GM12878 (cell line): ENCODE results near the gene MAN1B1. TPM values are rescaled to one million over a fixed set of nuclear protein-coding genes. Genes with fewer than 3 reads are reported as not detected.

Experiments
- ATAC-seq: fragments of 200-7000 bp; cut with Tn5 transposase; 3 replicates; pipeline ENCODE4 v1.9.1; 2020; ENCODE audit warnings: mild to moderate bottlenecking, moderate library complexity
- BruUV-seq: library from RNA; stranded (reverse); fragments of 400-500 nt; replicated peaks from 2 replicates; lab custom pipeline; 2021; lab: Mats Ljungman, UMichigan
- CTCF ChIA-PET: fragments of 300-600 bp; sonication (Branson Sonifier 250); formaldehyde crosslinking; extraction: SDS; loops from one replicate; lab custom pipeline; 2021; ENCODE audit warnings: inconsistent platforms; lab: Yijun Ruan, JAX
- POLR2A ChIA-PET: fragments of 350-600 bp; formaldehyde crosslinking; extraction: SDS; loops from one replicate; lab custom pipeline; 2021; ENCODE audit warnings: inconsistent platforms; lab: Charles Lee
- RAD21 ChIA-PET: fragments of 300-600 bp; sonication (Branson Sonifier 250); formaldehyde crosslinking; loops from one replicate; lab custom pipeline; 2023; ENCODE audit warnings: antibody characterized with exemption; ENCODE audit not compliant: unreplicated experiment; lab: Charles Lee
- SMC1A ChIA-PET: fragments of 300-600 bp; sonication (Branson Sonifier 250); formaldehyde crosslinking; loops from one replicate; lab custom pipeline; 2023; ENCODE audit not compliant: unreplicated experiment, uncharacterized antibody; lab: Charles Lee
- DNase-seq: peaks from one replicate; pipeline ENCODE4 v3.0.0-alpha.2; 2011; ENCODE audit warnings: low read depth, low spot score
- FAIRE-seq: peaks from 3 replicates; lab custom pipeline; 2011; peaks lifted over from hg19 to GRCh38; lab: Jason Lieb, UNC
- H2AFZ ChIP-seq: 2 replicates; pipeline ENCODE4 v1.6.0; 2011; ENCODE audit warnings: low read depth, low read length, control low read depth; ENCODE audit not compliant: control insufficient read depth
- H3K27ac ChIP-seq: 2 replicates; pipeline ENCODE4 v1.5.1; 2011; ENCODE audit warnings: control low read depth; ENCODE audit not compliant: control insufficient read depth, insufficient read depth
- H3K27me3 ChIP-seq, 2 experiments: replicated peaks in 1 of 2; 2 replicates each; pipeline versions ENCODE4 v1.6.0 to v1.6.1; 2011; ENCODE audit warnings: low read length in 1 of 2; ENCODE audit not compliant: control insufficient read depth in 2 of 2, insufficient read depth in 2 of 2
- H3K36me3 ChIP-seq, 2 experiments: 2 replicates each; pipeline ENCODE4 v1.5.1; 2011; ENCODE audit warnings: low read length in 1 of 2; ENCODE audit not compliant: control insufficient read depth in 2 of 2, insufficient read depth in 2 of 2
- H3K4me1 ChIP-seq: 2 replicates; pipeline ENCODE4 v1.6.1; 2011; ENCODE audit warnings: mild to moderate bottlenecking, low read length, moderate library complexity, mixed read lengths; ENCODE audit not compliant: control insufficient read depth, insufficient read depth
- H3K4me2 ChIP-seq: 2 replicates; pipeline ENCODE4 v1.6.0; 2011; ENCODE audit warnings: control low read depth; ENCODE audit not compliant: control insufficient read depth, insufficient read depth
- H3K4me3 ChIP-seq: fragments of 200-600 bp; sonication (generic); 2 replicates; pipeline ENCODE4 v1.5.1; 2016
- H3K79me2 ChIP-seq: 2 replicates; pipeline ENCODE4 v1.6.0; 2011; ENCODE audit warnings: low read length; ENCODE audit not compliant: control insufficient read depth, insufficient read depth
- H3K9ac ChIP-seq: 2 replicates; pipeline ENCODE4 v1.8.0; 2011; ENCODE audit warnings: low read length, control low read depth, mixed read lengths; ENCODE audit not compliant: control insufficient read depth, insufficient read depth
- H3K9me3 ChIP-seq: replicated peaks from 3 replicates; pipeline ENCODE4 v1.5.1; 2011; ENCODE audit warnings: mild to moderate bottlenecking, low read length; ENCODE audit not compliant: control insufficient read depth, insufficient read depth
- H4K20me1 ChIP-seq: 2 replicates; pipeline ENCODE4 v1.6.0; 2011; ENCODE audit not compliant: control insufficient read depth, insufficient read depth
- ATF3 ChIP-seq: IDR thresholded peaks from 2 replicates; pipeline ENCODE4 v1.6.1; 2011; ENCODE audit warnings: low read depth, mild to moderate bottlenecking, low read length, moderate library complexity, borderline replicate concordance; ENCODE audit errors: extremely low read depth
- BMI1 ChIP-seq: fragments of 450-650 bp; IDR thresholded peaks from 2 replicates; pipeline ENCODE4 v1.6.1; 2016; ENCODE audit warnings: mild to moderate bottlenecking, moderate library complexity, borderline replicate concordance
- CBX3 ChIP-seq: fragments of 200-600 bp; sonication (generic); IDR thresholded peaks from 2 replicates; pipeline ENCODE4 v1.6.1; 2016; ENCODE audit warnings: low read depth, borderline replicate concordance
- CREB1 ChIP-seq: IDR thresholded peaks from 2 replicates; pipeline ENCODE4 v1.6.1; 2012; ENCODE audit warnings: low read depth, mild to moderate bottlenecking, inconsistent platforms
- EZH2 ChIP-seq: IDR thresholded peaks from 2 replicates; pipeline ENCODE4 v1.6.1; 2012; ENCODE audit warnings: low read depth, mild to moderate bottlenecking, control low read depth, inconsistent platforms, low read length, borderline replicate concordance; ENCODE audit not compliant: control insufficient read depth
- IRF5 ChIP-seq: fragments of 450-650 bp; IDR thresholded peaks from 2 replicates; pipeline ENCODE4 v1.6.1; 2017; ENCODE audit warnings: borderline replicate concordance
- MTA3 ChIP-seq: IDR thresholded peaks from 2 replicates; pipeline ENCODE4 v1.6.1; 2012; ENCODE audit warnings: low read length, inconsistent platforms, borderline replicate concordance
- NBN ChIP-seq: fragments of 450-650 bp; IDR thresholded peaks from 2 replicates; pipeline ENCODE4 v1.6.1; 2016
- NFYB ChIP-seq: IDR thresholded peaks from 2 replicates; pipeline ENCODE4 v1.6.1; 2011; ENCODE audit warnings: low read depth, mild to moderate bottlenecking, low read length, improper control_type of control experiment, moderate library complexity; ENCODE audit not compliant: insufficient read depth
- POLR2AphosphoS5 ChIP-seq: IDR thresholded peaks from 2 replicates; pipeline ENCODE4 v1.6.1; 2011; ENCODE audit warnings: mild to moderate bottlenecking, low read length, inconsistent platforms
- RAD21 ChIP-seq: IDR thresholded peaks from 2 replicates; pipeline ENCODE4 v1.6.1; 2011; ENCODE audit warnings: mild to moderate bottlenecking, low read depth, low read length, moderate library complexity; ENCODE audit not compliant: insufficient read depth
- SMAD5 ChIP-seq: IDR thresholded peaks from 2 replicates; pipeline ENCODE4 v1.6.1; 2016; ENCODE audit warnings: antibody characterized with exemption, low read depth
- SREBF1 ChIP-seq: IDR thresholded peaks from 2 replicates; pipeline ENCODE4 v1.6.1; 2012; ENCODE audit warnings: mild to moderate bottlenecking, low read length
- ZNF217 ChIP-seq: fragments of 450-650 bp; IDR thresholded peaks from 2 replicates; pipeline ENCODE4 v1.6.1; 2017; ENCODE audit warnings: antibody characterized with exemption, mild to moderate bottlenecking
- WGBS: methylation state at CpG from one replicate; pipeline ENCODE4 v1.1.6; 2016; ENCODE audit warnings: low lambda C conversion rate; ENCODE audit not compliant: insufficient replicate concordance, insufficient coverage; ENCODE audit errors: missing lambda C conversion rate; 5-methylcytosine and 5-hydroxymethylcytosine counted together
- in situ Hi-C: fragments of 300-500 bp; cut with MboI; formaldehyde crosslinking; loops from 9 replicates; pipeline ENCODE4 v1.14.3; 2018; ENCODE audit warnings: mixed read lengths
- intact Hi-C: fragments of 100-400 bp; cut with micrococcal nuclease; formaldehyde crosslinking; loops from one replicate; pipeline ENCODE4 v1.14.2; 2022; ENCODE audit not compliant: unreplicated experiment
- polyA plus RNA-seq, 11 experiments: library from polyadenylated mRNA; depleted of rRNA in 4 of 11; unstranded in 6 of 11; stranded (reverse) in 5 of 11; fragments of >200 nt; fragmentation: Nextera tagmentation in 4 of 11; fragmentation: Illumina TruSeq in 1 of 11; extraction: Ambion mirVana in 4 of 11; extraction: Trizol in 1 of 11; gene quantifications; 1 replicate in 1 of 11; 2 replicates in 10 of 11; pipeline versions ENCODE4 v1.2.1 to v1.2.3, GENCODE V29; 2011 to 2016; ENCODE audit warnings: inconsistent platforms in 2 of 11, missing spikeins in 2 of 11, low read depth in 1 of 11
- total RNA-seq, 4 experiments: library from RNA; depleted of rRNA in 3 of 4; stranded (reverse); fragments of >200 nt in 3 of 4; fragmentation: Illumina TruSeq in 1 of 4; extraction: Trizol in 1 of 4; gene quantifications; 2 replicates each; pipeline versions ENCODE4 v1.2.1 to v1.2.3, GENCODE V29; 2013 to 2021
- TF ChIP-seq, protein P1 (sequence below): fragments of 450-650 bp; IDR thresholded peaks from 2 replicates; pipeline ENCODE4 v1.6.1; 2017; ENCODE audit warnings: mild to moderate bottlenecking
- TF ChIP-seq, protein P2 (sequence below): IDR thresholded peaks from 2 replicates; pipeline ENCODE4 v1.6.1; 2012; ENCODE audit warnings: low read depth, low read length, improper control_type of control experiment

Gene MAN1B1
- total and polyA plus RNA-seq, 10 of the 15 experiments (the other 5 are each of a cell fraction or from before 2014, with no cell fraction given), result 0.71 to 34.1 (median 22.7) TPM

GRCh38 chr9:137039611-137040366, 47.0 kb upstream of the MAN1B1 start:
- 59% methylated on average over 27 of the region's 32 CpGs for WGBS
- ChIA-PET POLR2A (no interaction called here), SMC1A (no interaction called here), CTCF (interaction anchor here (1.0 to 2.2 kb wide), 2 partner anchors 10 to 91 kb away, joined by 3 to 9 read pairs; no protein-coding TSS in a partner anchor), RAD21 (interaction anchor here (1.8 kb wide), 1 partner anchor 92 kb away, joined by 6 read pairs; no protein-coding TSS in a partner anchor)
- intact Hi-C loops, result loop anchor here (5.0 to 10.0 kb wide), 2 partner anchors 185 to 192 kb away; partner anchors contain the start of genes CYSRT1, PHPT1, RNF208 and RNF224
- no peak overlapping the region for H3K4me2 ChIP-seq
- in situ Hi-C loops, result loop anchor here (5.0 kb wide), 2 partner anchors 92 to 242 kb away; partner anchors contain the start of genes C8G and CCDC183
- peaks cover 2 to 8% of the 10 kb centered on the region in 2 experiments; a peak in 3 of 4 replicates for H3K27me3 ChIP-seq
- FAIRE-seq (no peak), DNase-seq (no peak), ATAC-seq (no peak)
- H3K9ac ChIP-seq, result no peak overlapping the region
- H3K9me3 ChIP-seq, result no peaks in the 10 kb centered on the region
- no TSS peak for BruUV-seq
- H3K36me3 ChIP-seq, result no peaks in the 10 kb centered on the region
- H3K79me2 ChIP-seq, result no peaks in the 10 kb centered on the region
- no peaks in the 10 kb centered on the region for H4K20me1 ChIP-seq
- H3K4me1 ChIP-seq, result peaks cover 4% of the 10 kb centered on the region
- no peak overlapping the region for H3K27ac ChIP-seq
- no peak overlapping the region for H3K4me3 ChIP-seq
- no peak overlapping the region for H2AFZ ChIP-seq
- TF ChIP-seq CREB1, result no peak
- TF ChIP-seq POLR2AphosphoS5, result no peak
- TF ChIP-seq EZH2, result no peak
- TF ChIP-seq, protein P1, sequence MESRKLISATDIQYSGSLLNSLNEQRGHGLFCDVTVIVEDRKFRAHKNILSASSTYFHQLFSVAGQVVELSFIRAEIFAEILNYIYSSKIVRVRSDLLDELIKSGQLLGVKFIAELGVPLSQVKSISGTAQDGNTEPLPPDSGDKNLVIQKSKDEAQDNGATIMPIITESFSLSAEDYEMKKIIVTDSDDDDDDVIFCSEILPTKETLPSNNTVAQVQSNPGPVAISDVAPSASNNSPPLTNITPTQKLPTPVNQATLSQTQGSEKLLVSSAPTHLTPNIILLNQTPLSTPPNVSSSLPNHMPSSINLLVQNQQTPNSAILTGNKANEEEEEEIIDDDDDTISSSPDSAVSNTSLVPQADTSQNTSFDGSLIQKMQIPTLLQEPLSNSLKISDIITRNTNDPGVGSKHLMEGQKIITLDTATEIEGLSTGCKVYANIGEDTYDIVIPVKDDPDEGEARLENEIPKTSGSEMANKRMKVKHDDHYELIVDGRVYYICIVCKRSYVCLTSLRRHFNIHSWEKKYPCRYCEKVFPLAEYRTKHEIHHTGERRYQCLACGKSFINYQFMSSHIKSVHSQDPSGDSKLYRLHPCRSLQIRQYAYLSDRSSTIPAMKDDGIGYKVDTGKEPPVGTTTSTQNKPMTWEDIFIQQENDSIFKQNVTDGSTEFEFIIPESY, result no peak
- TF ChIP-seq CBX3, result no peak
- TF ChIP-seq, protein P2, sequence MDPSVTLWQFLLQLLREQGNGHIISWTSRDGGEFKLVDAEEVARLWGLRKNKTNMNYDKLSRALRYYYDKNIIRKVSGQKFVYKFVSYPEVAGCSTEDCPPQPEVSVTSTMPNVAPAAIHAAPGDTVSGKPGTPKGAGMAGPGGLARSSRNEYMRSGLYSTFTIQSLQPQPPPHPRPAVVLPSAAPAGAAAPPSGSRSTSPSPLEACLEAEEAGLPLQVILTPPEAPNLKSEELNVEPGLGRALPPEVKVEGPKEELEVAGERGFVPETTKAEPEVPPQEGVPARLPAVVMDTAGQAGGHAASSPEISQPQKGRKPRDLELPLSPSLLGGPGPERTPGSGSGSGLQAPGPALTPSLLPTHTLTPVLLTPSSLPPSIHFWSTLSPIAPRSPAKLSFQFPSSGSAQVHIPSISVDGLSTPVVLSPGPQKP, result no peak
- TF ChIP-seq NBN, result no peak
- TF ChIP-seq ZNF217, result no peak
- no peak for TF ChIP-seq SREBF1
- no peak for TF ChIP-seq RAD21
- no peak for TF ChIP-seq SMAD5
- TF ChIP-seq BMI1, result no peak
- no peak for TF ChIP-seq NFYB
- no peak for TF ChIP-seq IRF5
- TF ChIP-seq ATF3, result no peak
- no peak for TF ChIP-seq MTA3
